DOHH2 (cell line): ENCODE data around the gene CAPN3.

ENCODE experiments used
- EZH2phosphoT487 ChIP-seq: fragments of 200-600 bp; sonication (generic); IDR thresholded peaks from 2 replicates; pipeline ENCODE4 v1.6.1; 2017; ENCODE audit warnings: borderline replicate concordance, mild to moderate bottlenecking, antibody characterized with exemption, low read length, moderate library complexity, mixed read lengths
- TF ChIP-seq, protein P1 (sequence below): fragments of 200-600 bp; sonication (generic); IDR thresholded peaks from one replicate; pipeline ENCODE4 v1.5.1; 2014; ENCODE audit warnings: antibody characterized with exemption, mild to moderate bottlenecking, low read depth, low read length; ENCODE audit not compliant: poor library complexity, severe bottlenecking

DNA sequence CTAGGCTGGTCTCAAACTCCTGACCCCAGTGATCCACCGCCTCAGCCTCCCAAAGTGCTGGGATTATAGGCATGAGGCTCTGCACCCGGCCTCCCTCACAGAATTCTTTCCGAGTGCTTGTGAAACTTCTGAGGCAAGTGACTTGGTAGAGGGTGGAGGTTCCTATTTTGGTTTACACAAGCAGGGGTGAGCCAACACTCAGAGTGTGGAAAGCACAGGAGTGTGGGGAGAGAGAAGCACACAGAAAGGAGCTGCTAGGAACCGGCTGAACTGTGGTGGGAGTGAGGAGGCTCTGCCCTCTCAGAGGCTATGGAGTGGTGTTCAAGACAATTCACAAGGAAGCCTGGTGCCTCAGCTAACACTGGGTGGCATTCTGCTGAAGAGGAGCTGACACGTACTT, 7.7 kb downstream of the CAPN3 start:
- TF ChIP-seq, protein P1, sequence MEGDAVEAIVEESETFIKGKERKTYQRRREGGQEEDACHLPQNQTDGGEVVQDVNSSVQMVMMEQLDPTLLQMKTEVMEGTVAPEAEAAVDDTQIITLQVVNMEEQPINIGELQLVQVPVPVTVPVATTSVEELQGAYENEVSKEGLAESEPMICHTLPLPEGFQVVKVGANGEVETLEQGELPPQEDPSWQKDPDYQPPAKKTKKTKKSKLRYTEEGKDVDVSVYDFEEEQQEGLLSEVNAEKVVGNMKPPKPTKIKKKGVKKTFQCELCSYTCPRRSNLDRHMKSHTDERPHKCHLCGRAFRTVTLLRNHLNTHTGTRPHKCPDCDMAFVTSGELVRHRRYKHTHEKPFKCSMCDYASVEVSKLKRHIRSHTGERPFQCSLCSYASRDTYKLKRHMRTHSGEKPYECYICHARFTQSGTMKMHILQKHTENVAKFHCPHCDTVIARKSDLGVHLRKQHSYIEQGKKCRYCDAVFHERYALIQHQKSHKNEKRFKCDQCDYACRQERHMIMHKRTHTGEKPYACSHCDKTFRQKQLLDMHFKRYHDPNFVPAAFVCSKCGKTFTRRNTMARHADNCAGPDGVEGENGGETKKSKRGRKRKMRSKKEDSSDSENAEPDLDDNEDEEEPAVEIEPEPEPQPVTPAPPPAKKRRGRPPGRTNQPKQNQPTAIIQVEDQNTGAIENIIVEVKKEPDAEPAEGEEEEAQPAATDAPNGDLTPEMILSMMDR: no peak
- no peak for TF ChIP-seq EZH2phosphoT487
